Urinary bladder (tissue), 4 donors: ENCODE data around the gene RAB9A. TPM values are rescaled to one million over a fixed set of nuclear protein-coding genes. Genes with fewer than 3 reads are reported as not detected.

Source experiments
- DNase-seq: peaks from one replicate; pipeline ENCODE4 v3.0.0-alpha.2; 2015; ENCODE audit errors: extremely low spot score
- H3K27ac ChIP-seq: one replicate; pipeline ENCODE4 v1.5.1; 2013; ENCODE audit warnings: low read depth, mild to moderate bottlenecking, moderate library complexity
- H3K36me3 ChIP-seq: one replicate; pipeline ENCODE4 v1.6.1; 2013; ENCODE audit warnings: mild to moderate bottlenecking, moderate library complexity; ENCODE audit not compliant: insufficient read depth
- H3K4me1 ChIP-seq: one replicate; pipeline ENCODE4 v1.6.1; 2013; ENCODE audit warnings: mild to moderate bottlenecking, moderate library complexity; ENCODE audit not compliant: insufficient read depth
- H3K4me3 ChIP-seq: one replicate; pipeline ENCODE4 v1.5.1; 2013; ENCODE audit warnings: low read depth, low read length
- WGBS: extraction: QIAGEN DNeasy Blood & Tissue Kit; methylation state at CpG from one replicate; pipeline ENCODE4 v1.1.7; 2013; 5-methylcytosine and 5-hydroxymethylcytosine counted together
- polyA plus RNA-seq: library from polyadenylated mRNA; stranded (reverse); fragments of 200-250 nt; gene quantifications from one replicate; pipeline ENCODE4 v1.2.3, GENCODE V29; 2013
- total RNA-seq: library from RNA; depleted of rRNA; stranded (reverse); fragments of >200 nt; gene quantifications from one replicate; pipeline ENCODE4 v1.2.3, GENCODE V29; 2014
- donor health status: healthy with polysubstance abuse.
- donor health status: healthy.

Gene RAB9A
- total and polyA plus RNA-seq, 2 donors = 27.9 to 36.2 TPM

DNA sequence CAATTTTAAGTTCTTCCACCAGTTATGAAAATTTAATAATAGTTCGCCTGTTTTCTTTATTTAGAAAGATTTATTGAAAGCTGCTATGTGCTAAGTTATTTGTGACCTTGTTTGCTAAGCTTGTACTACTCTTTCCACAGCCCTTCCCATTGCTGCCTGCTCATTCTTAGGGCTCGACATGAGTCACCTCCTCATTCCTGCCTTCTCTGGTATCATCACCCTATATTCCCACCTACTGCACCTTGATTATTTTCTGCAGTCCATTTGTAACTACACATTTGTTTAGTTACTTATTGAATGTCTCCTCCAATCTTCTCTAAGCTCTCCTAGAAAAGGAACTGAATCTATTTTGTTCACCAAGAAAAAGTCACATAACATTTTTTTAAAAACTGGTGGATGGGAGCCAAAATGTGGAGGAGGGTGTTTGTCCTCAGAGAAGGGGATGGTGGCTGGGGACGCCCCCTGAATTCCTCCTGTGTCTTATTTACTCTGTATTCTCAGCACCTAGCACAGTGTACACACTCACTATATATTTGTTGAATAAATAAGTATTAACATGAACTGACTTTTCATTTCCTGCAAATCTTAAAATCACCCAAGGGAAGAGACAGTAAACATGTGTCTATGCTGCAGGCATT lies 3.7 kb upstream of the RAB9A start:
- Histone ChIP-seq H3K36me3 (no peaks in the 10 kb centered on the region), H3K27ac (no peak overlapping the region), H3K4me3 (no peak overlapping the region), H3K4me1 (no peaks in the 10 kb centered on the region)
- WGBS = 70% methylated on average over 3 of the region's 3 CpGs
- no peak for DNase-seq

- no peak for DNase-seq
- Histone ChIP-seq H3K4me1 (no peaks in the 10 kb centered on the region), H3K4me3 (no peak overlapping the region), H3K27ac (no peak overlapping the region), H3K36me3 (no peaks in the 10 kb centered on the region)
- 89% methylated on average over 1 of the region's 1 CpG for WGBS
Observed at GRCh38 chrX:13687203-13687602, 1.7 kb upstream of the RAB9A start.

GRCh38 chrX:13688384-13688957 lies 457 bp upstream of the RAB9A start:
- Histone ChIP-seq H3K4me3 (peak overlapping the region; percentile 25), H3K36me3 (no peaks in the 10 kb centered on the region), H3K27ac (peak overlapping the region; percentile 50), H3K4me1 (no peaks in the 10 kb centered on the region)
- 9% methylated on average over 13 of the region's 13 CpGs for WGBS
- no peak for DNase-seq

DNA sequence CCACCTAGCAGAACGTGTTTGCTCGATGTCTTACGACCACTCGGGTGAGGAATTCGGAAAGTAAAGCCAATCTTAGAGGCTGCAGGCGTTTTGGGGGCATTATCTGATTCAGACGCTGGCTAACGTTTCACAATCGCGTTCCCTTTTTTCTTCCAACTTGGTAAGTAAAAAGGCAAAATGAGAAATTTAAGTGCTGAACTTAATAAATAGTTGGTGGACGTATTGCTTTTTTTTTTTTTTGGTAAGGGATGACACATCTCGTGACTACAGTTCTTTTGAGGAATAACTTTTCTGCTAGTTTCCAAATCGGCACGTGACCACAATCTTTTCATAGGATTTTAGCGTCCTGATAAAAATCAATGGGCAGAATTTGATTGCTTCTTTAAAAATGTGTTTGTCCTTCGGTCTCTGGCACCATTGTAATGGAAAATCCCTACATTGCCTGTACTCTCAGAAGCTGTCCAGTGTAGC lies 848 bp downstream of the RAB9A start:
- Histone ChIP-seq H3K4me3 (peak overlapping the region; percentile 86), H3K4me1 (no peaks in the 10 kb centered on the region), H3K27ac (peak overlapping the region; percentile 98), H3K36me3 (no peaks in the 10 kb centered on the region)
- no peak for DNase-seq
- WGBS = under 1% methylated on average over 16 of the region's 16 CpGs

DNA sequence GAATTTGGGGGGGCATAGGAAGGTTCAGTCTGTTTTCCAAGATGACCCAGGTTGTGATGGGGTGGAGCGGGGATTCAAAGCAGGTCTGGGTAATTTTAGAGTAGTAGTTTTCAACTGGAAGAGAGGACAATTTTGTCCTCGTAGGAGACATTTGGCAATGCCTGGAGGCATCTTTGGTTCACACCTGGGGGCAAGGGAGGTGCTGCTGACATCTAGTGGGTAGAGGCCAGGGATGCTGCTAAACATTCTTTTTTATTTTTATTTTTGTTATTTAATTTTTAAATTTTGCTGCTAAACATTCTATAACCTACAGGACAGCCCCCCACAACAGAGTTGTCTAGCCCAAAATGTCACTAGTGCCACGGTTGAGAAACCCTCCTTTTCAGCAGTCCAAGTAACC lies 1.9 kb downstream of the RAB9A start:
- Histone ChIP-seq H3K4me3 (peak overlapping the region; percentile 86), H3K4me1 (peaks cover 2% of the 10 kb centered on the region), H3K36me3 (no peaks in the 10 kb centered on the region), H3K27ac (no peak overlapping the region)
- no peak for DNase-seq
- WGBS = 55% methylated on average over 3 of the region's 3 CpGs

- Histone ChIP-seq H3K27ac (no peak overlapping the region), H3K4me3 (no peak overlapping the region), H3K36me3 (no peaks in the 10 kb centered on the region), H3K4me1 (peaks cover 2% of the 10 kb centered on the region)
- 81% methylated on average over 7 of the region's 7 CpGs for WGBS
- DNase-seq = no peak
Observed at GRCh38 chrX:13691841-13692371, 3.0 kb downstream of the RAB9A start.

DNA sequence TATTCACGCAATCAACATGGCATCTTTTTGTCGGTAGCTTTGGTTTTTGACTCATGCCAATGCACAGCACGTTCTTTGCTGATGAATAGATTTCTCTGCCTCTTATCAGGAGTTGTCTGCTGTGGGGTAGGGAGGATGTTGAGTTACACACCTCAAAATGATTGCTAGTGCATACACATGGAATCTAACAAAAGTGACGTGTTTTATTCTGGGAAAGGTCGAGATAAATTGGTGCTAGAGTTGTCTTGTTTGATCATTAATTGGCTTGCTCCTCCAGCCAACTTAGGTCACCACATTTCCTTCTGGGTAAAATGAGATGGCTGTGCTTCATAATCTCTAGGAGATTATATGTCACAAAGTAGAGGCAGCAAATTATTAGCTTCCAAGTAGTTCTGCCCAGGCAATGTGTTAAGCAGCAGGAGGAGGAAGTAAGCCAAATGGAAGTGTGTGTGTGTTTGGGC lies 3.9 kb downstream of the RAB9A start:
- 74% methylated on average over 5 of the region's 5 CpGs for WGBS
- no peak for DNase-seq
- H3K36me3 ChIP-seq = no peaks in the 10 kb centered on the region
- H3K27ac ChIP-seq = no peak overlapping the region
- peaks cover 2% of the 10 kb centered on the region for H3K4me1 ChIP-seq
- H3K4me3 ChIP-seq = no peak overlapping the region

DNA sequence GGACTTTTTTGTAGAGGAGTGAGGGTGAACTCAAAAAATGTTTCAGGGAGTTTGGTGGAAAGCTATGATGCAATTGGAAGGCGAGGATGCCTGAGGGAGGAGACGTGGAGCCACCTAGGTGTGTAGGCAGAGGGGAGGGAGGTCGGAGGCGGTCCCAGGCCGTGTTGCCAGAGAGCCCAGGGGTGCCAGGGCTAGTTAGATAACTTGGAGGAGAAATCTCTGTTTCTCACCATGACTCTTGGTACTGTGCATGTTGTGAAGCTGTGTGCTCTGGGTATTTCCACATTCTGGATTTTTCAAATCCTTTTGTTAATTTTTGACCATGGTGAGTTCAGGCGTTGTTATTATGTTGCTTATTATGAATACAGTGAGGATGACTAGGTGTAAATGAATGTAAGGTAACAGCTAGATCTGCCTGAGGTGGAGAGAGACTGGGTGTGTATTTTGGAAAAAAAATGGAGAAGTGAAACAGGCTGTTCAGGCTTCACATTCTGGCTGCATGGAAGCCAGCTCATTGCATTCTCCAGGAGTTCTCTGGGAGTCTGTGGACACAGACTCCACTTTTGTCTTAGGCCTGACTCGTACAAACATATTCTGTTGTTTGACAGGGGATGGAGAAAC lies 4.5 kb downstream of the RAB9A start:
- no peak for DNase-seq

GRCh38 chrX:13694359-13694758 lies 5.4 kb downstream of the RAB9A start:
- no peak overlapping the region for H3K27ac ChIP-seq
- no peak for DNase-seq
- whole genome bisulfite sequencing = 74% methylated on average over 2 of the region's 2 CpGs
- no peak overlapping the region for H3K4me3 ChIP-seq
- no peaks in the 10 kb centered on the region for H3K36me3 ChIP-seq
- peaks cover 2% of the 10 kb centered on the region for H3K4me1 ChIP-seq

More for the DNA sequence above, 4.5 kb downstream of the RAB9A start:
- H3K4me3 ChIP-seq = no peak overlapping the region
- 64% methylated on average over 7 of the region's 7 CpGs for WGBS
- H3K4me1 ChIP-seq = peaks cover 2% of the 10 kb centered on the region
- no peaks in the 10 kb centered on the region for H3K36me3 ChIP-seq
- H3K27ac ChIP-seq = no peak overlapping the region

DNA sequence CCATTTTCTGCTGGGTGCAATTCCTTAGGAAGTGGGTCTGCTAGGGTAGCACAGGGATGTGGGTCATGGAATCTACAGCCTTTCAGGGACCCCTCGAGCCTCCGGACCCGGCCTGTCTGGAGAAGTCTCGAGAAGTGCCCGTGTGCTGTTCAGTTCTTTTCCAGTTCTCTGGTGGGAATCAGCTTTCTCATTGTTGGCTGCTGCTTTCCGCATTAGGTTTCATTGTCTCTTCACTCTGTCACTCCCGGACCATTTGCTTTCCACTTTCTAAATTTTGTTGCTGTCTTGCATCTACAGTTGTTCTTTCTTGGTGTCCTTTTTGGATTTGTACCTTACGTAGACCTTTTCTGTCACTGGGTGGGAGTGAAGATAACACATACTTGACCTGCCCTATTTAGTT lies 6.1 kb downstream of the RAB9A start:
- Histone ChIP-seq H3K27ac (no peak overlapping the region), H3K36me3 (no peaks in the 10 kb centered on the region), H3K4me3 (no peak overlapping the region), H3K4me1 (peaks cover 2% of the 10 kb centered on the region)
- DNase-seq = no peak
- WGBS = 84% methylated on average over 8 of the region's 8 CpGs

GRCh38 chrX:13695601-13696115 lies 6.7 kb downstream of the RAB9A start:
- WGBS = 83% methylated on average over 4 of the region's 4 CpGs
- Histone ChIP-seq H3K4me1 (peaks cover 2% of the 10 kb centered on the region), H3K27ac (no peak overlapping the region), H3K36me3 (no peaks in the 10 kb centered on the region), H3K4me3 (no peak overlapping the region)
- DNase-seq = no peak

- DNase-seq = no peak
- H3K4me1 ChIP-seq = peaks cover 2% of the 10 kb centered on the region
- no peak overlapping the region for H3K4me3 ChIP-seq
- H3K27ac ChIP-seq = no peak overlapping the region
- no peaks in the 10 kb centered on the region for H3K36me3 ChIP-seq
- 91% methylated on average over 2 of the region's 2 CpGs for WGBS
Observed at GRCh38 chrX:13697455-13697854, 8.5 kb downstream of the RAB9A start.

DNA sequence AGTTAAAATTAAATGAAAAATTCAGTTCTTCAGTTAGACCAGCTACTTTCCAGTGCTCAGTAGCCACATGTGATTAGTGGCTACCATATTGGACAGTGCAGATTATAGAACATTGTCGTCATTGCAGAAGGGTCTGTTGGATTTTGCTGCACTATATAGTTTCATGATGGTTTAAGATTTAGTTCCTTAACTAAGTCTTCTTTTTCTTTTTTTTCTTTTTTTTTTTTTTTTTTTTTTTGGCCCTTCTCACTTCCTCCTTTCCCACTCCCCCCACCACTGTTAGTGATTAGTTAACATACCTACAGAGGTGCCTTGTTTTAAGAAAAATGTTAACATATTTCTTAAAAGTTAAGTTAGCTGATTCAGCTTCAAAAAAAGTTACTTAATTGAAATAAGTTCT lies 9.0 kb downstream of the RAB9A start:
- Histone ChIP-seq H3K27ac (no peak overlapping the region), H3K36me3 (no peaks in the 10 kb centered on the region), H3K4me1 (peaks cover 2% of the 10 kb centered on the region), H3K4me3 (no peak overlapping the region)
- DNase-seq = no peak
- WGBS = 97% methylated on average over 1 of the region's 1 CpG

DNA sequence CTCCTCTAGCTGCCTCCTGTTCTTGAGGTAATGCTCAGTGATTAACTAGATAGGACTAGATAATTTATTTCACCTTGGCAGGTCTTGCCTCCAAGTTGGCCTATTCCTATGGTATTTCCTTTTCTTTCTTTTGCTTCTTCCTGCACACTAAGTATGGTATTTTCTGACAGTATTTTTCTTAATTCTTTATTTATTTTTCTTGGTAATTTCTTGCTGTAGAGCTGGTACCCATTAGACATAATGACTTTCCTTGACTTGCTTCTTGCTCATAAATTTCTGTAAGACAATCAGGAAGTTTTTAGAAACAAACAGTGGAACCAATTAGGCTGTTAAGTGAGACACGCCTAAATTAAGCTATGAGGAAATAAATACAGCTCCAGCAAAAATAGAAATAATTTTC lies 9.5 kb downstream of the RAB9A start:
- Histone ChIP-seq H3K4me3 (no peak overlapping the region), H3K36me3 (no peaks in the 10 kb centered on the region), H3K4me1 (peaks cover 2% of the 10 kb centered on the region), H3K27ac (no peak overlapping the region)
- DNase-seq = no peak
- 66% methylated on average over 1 of the region's 1 CpG for WGBS
